CD14-positive monocyte (primary cell): ENCODE results near the gene D2HGDH. TPM values are rescaled to one million over a fixed set of nuclear protein-coding genes. Genes with fewer than 3 reads are reported as not detected.

Source experiments
- DNase-seq, 3 donors: peaks; one replicate each; pipeline ENCODE4 v3.0.0-alpha.2; 2011 to 2022
- H2AFZ ChIP-seq: 2 replicates; pipeline ENCODE4 v1.6.0; 2012; ENCODE audit warnings: mild to moderate bottlenecking, low read depth, low read length, inconsistent platforms; ENCODE audit not compliant: insufficient read depth, poor library complexity, severe bottlenecking
- H3K27ac ChIP-seq, 2 donors: 1 replicate in 1 of 2; 2 replicates in 1 of 2; pipeline ENCODE4 v1.5.1; 2012 to 2013; ENCODE audit warnings: low read length in 2 of 2, control low read depth in 1 of 2, inconsistent platforms in 1 of 2, low read depth in 1 of 2, mild to moderate bottlenecking in 1 of 2
- H3K27me3 ChIP-seq, 2 donors: one replicate each; pipeline versions ENCODE4 v1.6.0 to v1.6.1; 2011 to 2013; ENCODE audit warnings: low read length in 2 of 2; ENCODE audit not compliant: control insufficient read depth in 2 of 2, insufficient read depth in 2 of 2
- H3K36me3 ChIP-seq, 2 donors: replicated peaks in 1 of 2; 1 replicate in 1 of 2; 2 replicates in 1 of 2; pipeline versions ENCODE4 v1.5.1 to v1.6.1; 2012 to 2013; ENCODE audit warnings: low read length in 2 of 2, control low read depth in 1 of 2, inconsistent platforms in 1 of 2, mild to moderate bottlenecking in 1 of 2; ENCODE audit not compliant: insufficient read depth in 2 of 2, control insufficient read depth in 1 of 2
- H3K4me1 ChIP-seq, 2 donors: 1 replicate in 1 of 2; 2 replicates in 1 of 2; pipeline versions ENCODE4 v1.5.1 to v1.6.1; 2012 to 2013; ENCODE audit warnings: low read length in 2 of 2, control low read depth in 1 of 2, inconsistent platforms in 1 of 2, mild to moderate bottlenecking in 1 of 2, moderate library complexity in 1 of 2; ENCODE audit not compliant: insufficient read depth in 2 of 2, control insufficient read depth in 1 of 2
- H3K4me2 ChIP-seq: replicated peaks from 2 replicates; pipeline ENCODE3; 2012; ENCODE audit warnings: low read length, moderate library complexity, mild to moderate bottlenecking; ENCODE audit not compliant: poor library complexity, severe bottlenecking; ENCODE audit errors: extremely low read depth
- H3K4me3 ChIP-seq, 3 experiments: fragments of 200-600 bp in 1 of 3; sonication (generic) in 1 of 3; replicated peaks in 1 of 3; 1 replicate in 2 of 3; 2 replicates in 1 of 3; pipeline ENCODE4 v1.5.1; 2011 to 2013; ENCODE audit warnings: low read length in 3 of 3, mild to moderate bottlenecking in 3 of 3, control low read depth in 2 of 3, low read depth in 2 of 3, inconsistent platforms in 1 of 3, moderate library complexity in 1 of 3
- H3K79me2 ChIP-seq: 2 replicates; pipeline ENCODE4 v1.6.0; 2012; ENCODE audit warnings: mild to moderate bottlenecking, control low read depth, inconsistent platforms, low read length, moderate library complexity; ENCODE audit not compliant: insufficient read depth
- H3K9ac ChIP-seq: 2 replicates; pipeline ENCODE4 v1.6.0; 2017; ENCODE audit warnings: low read length, mild to moderate bottlenecking; ENCODE audit not compliant: insufficient read depth, poor library complexity, severe bottlenecking
- H3K9me3 ChIP-seq, 2 donors: replicated peaks in 1 of 2; 1 replicate in 1 of 2; 2 replicates in 1 of 2; pipeline versions ENCODE4 v1.5.1 to v1.6.1; 2012 to 2013; ENCODE audit warnings: low read length in 2 of 2, control low read depth in 1 of 2; ENCODE audit not compliant: control insufficient read depth in 1 of 2, insufficient read depth in 1 of 2
- H4K20me1 ChIP-seq: 2 replicates; pipeline ENCODE4 v1.6.0; 2012; ENCODE audit warnings: mild to moderate bottlenecking, low read length, control low read depth, moderate library complexity; ENCODE audit not compliant: insufficient read depth
- H3K27ac Mint-ChIP-seq, 7 donors: one replicate each; pipeline ENCODE4 v1.8.0; 2020; ENCODE audit warnings: mild to moderate bottlenecking in 7 of 7, mixed read lengths in 7 of 7, moderate library complexity in 6 of 7, inconsistent platforms in 2 of 7
- H3K27me3 Mint-ChIP-seq, 3 donors: one replicate each; pipeline ENCODE4 v1.8.0; 2021 to 2022; ENCODE audit warnings: low read depth in 3 of 3, mild to moderate bottlenecking in 3 of 3, mixed read lengths in 3 of 3, moderate library complexity in 3 of 3, inconsistent platforms in 1 of 3
- H3K36me3 Mint-ChIP-seq, 2 donors: one replicate each; pipeline ENCODE4 v1.8.0; 2020; ENCODE audit warnings: mixed read lengths in 2 of 2, inconsistent platforms in 1 of 2, mild to moderate bottlenecking in 1 of 2
- H3K4me1 Mint-ChIP-seq: one replicate; pipeline ENCODE4 v1.8.0; 2020; ENCODE audit warnings: mild to moderate bottlenecking, mixed read lengths
- H3K4me3 Mint-ChIP-seq, 2 donors: one replicate each; pipeline ENCODE4 v1.8.0; 2020; ENCODE audit warnings: mild to moderate bottlenecking in 2 of 2, mixed read lengths in 2 of 2, moderate library complexity in 1 of 2
- H3K9me3 Mint-ChIP-seq, 7 donors: one replicate each; pipeline ENCODE4 v1.8.0; 2020 to 2022; ENCODE audit warnings: mixed read lengths in 7 of 7, mild to moderate bottlenecking in 6 of 7, moderate library complexity in 6 of 7, inconsistent platforms in 2 of 7
- WGBS: methylation state at CpG from one replicate; pipeline ENCODE4 v1.1.5; 2013; ENCODE audit warnings: missing lambda C conversion rate; ENCODE audit not compliant: insufficient coverage; 5-methylcytosine and 5-hydroxymethylcytosine counted together
- intact Hi-C, 2 donors: fragments of 100-400 bp; cut with micrococcal nuclease; formaldehyde crosslinking; loops; one replicate each; pipeline versions ENCODE4 v1.15.0 to v1.15.1; 2023
- polyA plus RNA-seq, 3 donors: library from polyadenylated mRNA; depleted of rRNA in 1 of 3; unstranded in 2 of 3; stranded (reverse) in 1 of 3; fragments of 300-500 nt in 2 of 3; fragments of >200 nt in 1 of 3; fragmentation: Illumina TruSeq in 2 of 3; gene quantifications; 1 replicate in 2 of 3; 2 replicates in 1 of 3; pipeline ENCODE4 v1.2.3, GENCODE V29; 2012 to 2021
- TF ChIP-seq, protein P1 (sequence below): fragments of 200-600 bp; IDR thresholded peaks from one replicate; pipeline ENCODE4 v1.8.0; 2022; ENCODE audit warnings: antibody characterized with exemption, mild to moderate bottlenecking

Gene D2HGDH
- polyA plus RNA-seq, 3 donors = 1.0 to 57.1 (median 1.1) TPM

DNA sequence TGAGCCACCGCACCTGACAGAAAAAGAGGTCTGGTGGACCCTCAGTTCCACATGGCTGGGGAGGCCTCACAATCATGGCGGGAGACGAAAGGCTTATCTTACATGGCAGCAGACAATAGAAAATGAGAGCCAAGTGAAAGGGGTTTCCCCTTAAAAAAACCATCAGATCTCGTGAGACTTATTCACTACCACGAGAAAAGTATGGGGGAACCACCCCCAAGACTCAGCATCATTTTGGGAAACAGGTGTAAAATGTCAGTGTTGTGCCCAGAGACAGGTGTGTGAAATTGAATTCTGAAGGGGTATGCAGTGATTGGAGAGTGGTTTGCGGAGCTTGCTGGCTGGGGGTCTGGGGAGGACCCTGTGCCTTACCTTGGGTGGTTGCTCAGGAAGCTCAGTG, 4.6 kb upstream of the D2HGDH start:
- Histone ChIP-seq H3K9me3 (peaks cover 0 to 5% of the 10 kb centered on the region in 2 donors), H3K79me2 (no peaks in the 10 kb centered on the region), H3K27ac (no peak overlapping the region), H3K4me3 (no peak overlapping the region), H3K9ac (no peak overlapping the region), H4K20me1 (no peaks in the 10 kb centered on the region), H2AFZ (no peak overlapping the region), H3K4me2 (no peak overlapping the region), H3K36me3 (no peaks in the 10 kb centered on the region), H3K27me3 (no peaks in the 10 kb centered on the region), H3K4me1 (peaks cover 12 to 23% of the 10 kb centered on the region in 2 donors)
- peaks cover 4 to 5% of the 10 kb centered on the region in 2 donors for H3K36me3 Mint-ChIP-seq
- DNase-seq = no peak
- no peak overlapping the region for H3K4me3 Mint-ChIP-seq
- TF ChIP-seq, protein P1, sequence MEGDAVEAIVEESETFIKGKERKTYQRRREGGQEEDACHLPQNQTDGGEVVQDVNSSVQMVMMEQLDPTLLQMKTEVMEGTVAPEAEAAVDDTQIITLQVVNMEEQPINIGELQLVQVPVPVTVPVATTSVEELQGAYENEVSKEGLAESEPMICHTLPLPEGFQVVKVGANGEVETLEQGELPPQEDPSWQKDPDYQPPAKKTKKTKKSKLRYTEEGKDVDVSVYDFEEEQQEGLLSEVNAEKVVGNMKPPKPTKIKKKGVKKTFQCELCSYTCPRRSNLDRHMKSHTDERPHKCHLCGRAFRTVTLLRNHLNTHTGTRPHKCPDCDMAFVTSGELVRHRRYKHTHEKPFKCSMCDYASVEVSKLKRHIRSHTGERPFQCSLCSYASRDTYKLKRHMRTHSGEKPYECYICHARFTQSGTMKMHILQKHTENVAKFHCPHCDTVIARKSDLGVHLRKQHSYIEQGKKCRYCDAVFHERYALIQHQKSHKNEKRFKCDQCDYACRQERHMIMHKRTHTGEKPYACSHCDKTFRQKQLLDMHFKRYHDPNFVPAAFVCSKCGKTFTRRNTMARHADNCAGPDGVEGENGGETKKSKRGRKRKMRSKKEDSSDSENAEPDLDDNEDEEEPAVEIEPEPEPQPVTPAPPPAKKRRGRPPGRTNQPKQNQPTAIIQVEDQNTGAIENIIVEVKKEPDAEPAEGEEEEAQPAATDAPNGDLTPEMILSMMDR = no peak
- peaks cover under 1 to 9% (median 6%) of the 10 kb centered on the region in 7 donors for H3K9me3 Mint-ChIP-seq
- H3K27ac Mint-ChIP-seq = no peak overlapping the region
- peaks cover 23% of the 10 kb centered on the region for H3K4me1 Mint-ChIP-seq
- peaks cover 0 to 5% (median 2%) of the 10 kb centered on the region in 3 donors for H3K27me3 Mint-ChIP-seq
- intact Hi-C loops = loop anchor here (10.0 kb wide), 4 partner anchors 45 to 735 kb away; partner anchors contain the start of genes DTYMK (in 2 of the 2), FARP2 (in 1 of the 2) and SNED1 (in 1 of the 2)
- WGBS = 84% methylated on average over 4 of the region's 6 CpGs

DNA sequence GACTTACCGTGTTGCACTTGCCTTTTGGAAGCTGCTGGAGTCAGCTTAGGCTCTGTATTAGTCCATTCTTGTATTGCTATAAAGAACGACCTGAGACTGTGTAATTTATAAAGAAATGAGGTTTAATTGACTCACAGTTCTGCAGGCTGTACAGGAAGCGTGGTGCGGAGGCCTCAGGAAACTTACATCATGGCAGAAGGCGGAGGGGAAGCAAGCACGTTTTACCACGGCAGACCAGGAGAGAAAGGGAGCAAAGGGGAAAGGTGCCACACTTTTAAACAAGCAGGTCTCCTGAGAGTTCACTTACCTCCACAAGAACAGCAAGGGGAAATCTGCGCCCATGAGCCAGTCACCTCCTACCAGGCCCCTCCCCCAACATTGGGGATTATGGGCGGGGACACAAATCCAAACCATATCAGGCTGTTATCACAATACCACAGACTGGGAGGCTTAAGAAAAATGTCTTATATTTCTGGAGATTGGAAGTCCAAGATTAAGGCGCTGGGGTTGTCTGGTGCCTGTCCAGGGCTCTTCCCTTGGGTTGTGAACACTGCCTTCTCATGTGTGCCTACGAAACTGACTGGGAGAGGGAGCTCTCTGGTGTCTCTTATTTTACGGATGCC, 3.6 kb upstream of the D2HGDH start:
- Histone ChIP-seq H3K4me3 (no peak overlapping the region), H3K9ac (no peak overlapping the region), H3K4me2 (peak overlapping the region; percentile 44), H3K9me3 (peaks cover 0 to 1% of the 10 kb centered on the region in 2 donors), H4K20me1 (no peaks in the 10 kb centered on the region), H3K27me3 (no peaks in the 10 kb centered on the region), H2AFZ (peak overlapping the region; percentile 54), H3K4me1 (peaks cover 18 to 32% of the 10 kb centered on the region in 2 donors), H3K79me2 (no peaks in the 10 kb centered on the region), H3K27ac (no peak overlapping the region), H3K36me3 (no peaks in the 10 kb centered on the region)
- peak in 1 of 3 donors; percentile 3 for DNase-seq
- TF ChIP-seq, protein P1 = no peak
- intact Hi-C loops = loop anchor here (10.0 kb wide), 4 partner anchors 46 to 736 kb away; partner anchors contain the start of genes DTYMK (in 2 of the 2), FARP2 (in 1 of the 2) and SNED1 (in 1 of the 2)
- peaks cover 27% of the 10 kb centered on the region for H3K4me1 Mint-ChIP-seq
- no peak overlapping the region for H3K4me3 Mint-ChIP-seq
- peak overlapping the region in 3 of 7 donors; percentile 40 to 74 (median 65) for H3K27ac Mint-ChIP-seq
- H3K27me3 Mint-ChIP-seq = peaks cover 0 to 5% (median 2%) of the 10 kb centered on the region in 3 donors
- peaks cover 0 to 9% (median 6%) of the 10 kb centered on the region in 7 donors for H3K9me3 Mint-ChIP-seq
- WGBS = 63% methylated on average over 3 of the region's 12 CpGs
- peaks cover under 1 to 1% of the 10 kb centered on the region in 2 donors for H3K36me3 Mint-ChIP-seq
